Endothelial cell of umbilical vein (primary cell): ENCODE measurements around the gene PLEKHH1.

ENCODE experiments used
- CTCF ChIP-seq, 2 donors: IDR thresholded peaks; 1 replicate in 1 of 2; 2 replicates in 1 of 2; pipeline ENCODE4 v1.5.1; 2011; ENCODE audit warnings: low read length in 2 of 2, mild to moderate bottlenecking in 2 of 2, moderate library complexity in 2 of 2, control low read depth in 1 of 2, inconsistent platforms in 1 of 2, low read depth in 1 of 2; ENCODE audit not compliant: insufficient read depth in 1 of 2; ENCODE audit errors: extremely low read depth in 1 of 2
- EZH2 ChIP-seq: IDR thresholded peaks from 2 replicates; pipeline ENCODE4 v1.6.1; 2012; ENCODE audit warnings: borderline replicate concordance, low read depth, mild to moderate bottlenecking, moderate library complexity, low read length, inconsistent platforms; ENCODE audit not compliant: severe bottlenecking
- FOS ChIP-seq: IDR thresholded peaks from 2 replicates; pipeline ENCODE4 v1.6.1; 2011; ENCODE audit warnings: mild to moderate bottlenecking, low read length, moderate library complexity, borderline replicate concordance; ENCODE audit not compliant: insufficient read depth
- GATA2 ChIP-seq: IDR thresholded peaks from 2 replicates; pipeline ENCODE4 v1.7.0; 2011; ENCODE audit warnings: low read depth, mild to moderate bottlenecking, moderate library complexity, mixed read lengths, low read length; ENCODE audit not compliant: insufficient read length, insufficient read depth
- JUN ChIP-seq: IDR thresholded peaks from 2 replicates; pipeline ENCODE4 v1.6.1; 2011; ENCODE audit warnings: borderline replicate concordance, low read depth; ENCODE audit not compliant: insufficient read length, insufficient read depth
- MAX ChIP-seq: IDR thresholded peaks from 2 replicates; pipeline ENCODE4 v1.6.1; 2011; ENCODE audit not compliant: insufficient read depth, insufficient read length
- MYC ChIP-seq: IDR thresholded peaks from one replicate; pipeline ENCODE4 v1.6.1; 2011; ENCODE audit warnings: mild to moderate bottlenecking, low read depth, low read length
- POLR2A ChIP-seq: IDR thresholded peaks from 2 replicates; pipeline ENCODE4 v1.6.1; 2012; ENCODE audit warnings: low read depth, mild to moderate bottlenecking, control low read depth, low read length
- POLR2AphosphoS5 ChIP-seq: IDR thresholded peaks from 2 replicates; pipeline ENCODE4 v1.6.1; 2012; ENCODE audit warnings: low read depth, mild to moderate bottlenecking, control low read depth, low read length, moderate library complexity; ENCODE audit not compliant: insufficient read depth

DNA sequence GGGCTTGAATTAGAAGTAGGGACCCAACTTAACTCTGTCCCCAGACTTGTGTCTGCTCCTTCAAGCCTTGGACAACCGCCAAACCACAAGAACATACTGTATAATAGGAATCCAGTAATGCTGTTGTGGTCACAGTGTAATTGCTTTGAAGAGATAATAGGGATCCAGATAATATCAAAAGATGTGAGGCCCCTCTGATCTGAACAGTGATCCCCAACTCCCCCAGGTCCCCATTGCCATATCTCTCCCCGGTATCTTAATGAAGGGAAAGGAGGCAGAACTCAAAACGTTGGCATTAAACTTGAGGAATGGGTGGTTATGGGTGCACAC, 8.5 kb upstream of the PLEKHH1 start:
- TF ChIP-seq EZH2 (no peak), CTCF (IDR thresholded peaks at IDR 0.05; ENCODE audit: extremely low read depth in 1 of 2, insufficient read depth in 1 of 2, low read depth in 1 of 2, low read length in 2 of 2) (no peak), POLR2A (no peak), POLR2AphosphoS5 (no peak), FOS (no peak), MAX (no peak), MYC (no peak), JUN (no peak), GATA2 (no peak)
